Gastrocnemius medialis (tissue), 4 donors: Measurements from ENCODE around the gene ALKBH4. TPM values are rescaled to one million over a fixed set of nuclear protein-coding genes. Genes with fewer than 3 reads are reported as not detected.

Experiments used
- ATAC-seq, 2 donors: fragments of 150-250 bp; one replicate each; pipeline ENCODE4 v1.9.1; 2016
- DNase-seq, 2 donors: peaks; one replicate each; pipeline ENCODE4 v3.0.0-alpha.2; 2019
- H3K27ac ChIP-seq, 4 donors: fragments of 200-600 bp; sonication (generic); 1 replicate in 1 of 4; 2 replicates in 3 of 4; pipeline ENCODE4 v1.5.1; 2016 to 2018; ENCODE audit warnings: mild to moderate bottlenecking in 2 of 4, moderate library complexity in 1 of 4
- H3K27me3 ChIP-seq, 3 donors: fragments of 200-600 bp; sonication (generic) in 2 of 3; 1 replicate in 1 of 3; 2 replicates in 2 of 3; pipeline versions ENCODE4 v1.5.1 to v1.6.0; 2016 to 2019; ENCODE audit warnings: mild to moderate bottlenecking in 1 of 3, moderate library complexity in 1 of 3
- H3K36me3 ChIP-seq, 2 donors: fragments of 200-600 bp; sonication (generic) in 1 of 2; one replicate each; pipeline ENCODE4 v1.5.1; 2017 to 2018
- H3K4me1 ChIP-seq, 2 donors: fragments of 200-600 bp; sonication (generic) in 1 of 2; one replicate each; pipeline ENCODE4 v1.5.1; 2016 to 2017; ENCODE audit warnings: mild to moderate bottlenecking in 2 of 2
- H3K4me3 ChIP-seq, 4 donors: fragments of 200-600 bp; sonication (generic) in 3 of 4; 1 replicate in 1 of 4; 2 replicates in 3 of 4; pipeline ENCODE4 v1.5.1; 2016 to 2019; ENCODE audit warnings: mild to moderate bottlenecking in 2 of 4
- H3K9me3 ChIP-seq, 3 donors: fragments of 200-600 bp; sonication (generic) in 2 of 3; 1 replicate in 1 of 3; 2 replicates in 2 of 3; pipeline ENCODE4 v1.5.1; 2016 to 2019
- CTCF ChIP-seq, 5 experiments: fragments of 450-650 bp in 3 of 5; fragments of 200-600 bp in 2 of 5; sonication (generic) in 2 of 5; IDR thresholded peaks in 4 of 5; conservative IDR thresholded peaks in 1 of 5; 1 replicate in 4 of 5; 2 replicates in 1 of 5; pipeline ENCODE4 v1.5.1; 2016 to 2019; ENCODE audit warnings: antibody characterized with exemption in 5 of 5, mild to moderate bottlenecking in 3 of 5, moderate library complexity in 3 of 5
- POLR2A ChIP-seq, 2 donors: fragments of 450-650 bp; IDR thresholded peaks; one replicate each; pipeline ENCODE4 v1.6.1; 2017; ENCODE audit warnings: antibody characterized with exemption in 2 of 2, mild to moderate bottlenecking in 2 of 2, moderate library complexity in 2 of 2
- in situ Hi-C, 4 donors: fragments of 200-750 bp; cut with MboI; loops; one replicate each; pipeline versions ENCODE4 v1.15.0 to v1.8.0; 2017; ENCODE audit warnings: low sequenced_read_pairs in 4 of 4
- intact Hi-C: fragments of 100-400 bp; cut with DNase I; formaldehyde crosslinking; loops from one replicate; pipeline ENCODE4 v1.15.1; 2023; ENCODE audit warnings: low total_unique reads
- total RNA-seq, 4 donors: library from RNA; depleted of rRNA; stranded (reverse); fragments of >200 nt; gene quantifications; one replicate each; pipeline versions ENCODE4 v1.1.0 to v1.2.3, GENCODE V29; 2016

The ALKBH4 gene
- total RNA-seq, 4 donors from 2014 or later, result 8.7 to 15.1 (median 10.9) TPM

- Histone ChIP-seq H3K36me3 (peaks cover 0 to 29% of the 10 kb centered on the region in 2 donors), H3K4me3 (no peak overlapping the region), H3K9me3 (no peaks in the 10 kb centered on the region), H3K27ac (no peak overlapping the region), H3K4me1 (peaks cover 10 to 11% of the 10 kb centered on the region in 2 donors), H3K27me3 (no peaks in the 10 kb centered on the region)
- ATAC-seq (no peak), DNase-seq (no peak)
- TF ChIP-seq POLR2A (IDR thresholded peaks at IDR 0.05) (no peak), CTCF (IDR thresholded peaks at IDR 0.05 in 4 of 5, conservative IDR thresholded peaks at IDR 0.05 in 1 of 5) (no peak)
- in situ Hi-C loops, result no loop called here
- intact Hi-C loops, result no loop called here
Measured at GRCh38 chr7:102415685-102416225, 48.9 kb downstream of the ALKBH4 start.

GRCh38 chr7:102413611-102414010, 51.1 kb downstream of the ALKBH4 start:
- TF ChIP-seq POLR2A (IDR thresholded peaks at IDR 0.05), result no peak
- TF ChIP-seq CTCF (IDR thresholded peaks at IDR 0.05 in 4 of 5, conservative IDR thresholded peaks at IDR 0.05 in 1 of 5), result no peak
- H3K27me3 ChIP-seq, result no peaks in the 10 kb centered on the region
- H3K36me3 ChIP-seq, result peaks cover 0 to 46% of the 10 kb centered on the region in 2 donors
- H3K27ac ChIP-seq, result no peak overlapping the region
- ATAC-seq (no peak), DNase-seq (no peak)
- no peaks in the 10 kb centered on the region for H3K9me3 ChIP-seq
- intact Hi-C loops (no loop called here), in situ Hi-C loops (no loop called here)
- peaks cover 10 to 11% of the 10 kb centered on the region in 2 donors for H3K4me1 ChIP-seq
- no peak overlapping the region for H3K4me3 ChIP-seq

- TF ChIP-seq POLR2A (IDR thresholded peaks at IDR 0.05) (no peak), CTCF (IDR thresholded peaks at IDR 0.05 in 4 of 5, conservative IDR thresholded peaks at IDR 0.05 in 1 of 5) (no peak)
- Histone ChIP-seq H3K27me3 (no peaks in the 10 kb centered on the region), H3K27ac (peak overlapping the region in 2 of 4 donors; percentile 7 to 51), H3K9me3 (no peaks in the 10 kb centered on the region), H3K36me3 (peaks cover 0 to 51% of the 10 kb centered on the region in 2 donors), H3K4me3 (no peak overlapping the region), H3K4me1 (peaks cover 10 to 11% of the 10 kb centered on the region in 2 donors)
- in situ Hi-C loops (no loop called here), intact Hi-C loops (no loop called here)
- DNase-seq (no peak), ATAC-seq (no peak)
Measured at GRCh38 chr7:102413091-102413490, 51.6 kb downstream of the ALKBH4 start.

GRCh38 chr7:102412548-102412947, 52.1 kb downstream of the ALKBH4 start:
- ATAC-seq (peak; percentile 93 to 96), DNase-seq (peak; percentile 33 to 75)
- H3K9me3 ChIP-seq, result no peaks in the 10 kb centered on the region
- peaks cover 0 to 57% of the 10 kb centered on the region in 2 donors for H3K36me3 ChIP-seq
- no peaks in the 10 kb centered on the region for H3K27me3 ChIP-seq
- in situ Hi-C loops (no loop called here), intact Hi-C loops (no loop called here)
- peaks cover 10 to 11% of the 10 kb centered on the region in 2 donors for H3K4me1 ChIP-seq
- H3K4me3 ChIP-seq, result no peak overlapping the region
- H3K27ac ChIP-seq, result peak overlapping the region in 2 of 4 donors; percentile 7 to 51
- TF ChIP-seq CTCF (IDR thresholded peaks at IDR 0.05 in 4 of 5, conservative IDR thresholded peaks at IDR 0.05 in 1 of 5) (peak; percentile 15 to 59 (median 52)), POLR2A (IDR thresholded peaks at IDR 0.05) (no peak)

GRCh38 chr7:102410918-102411317, 53.7 kb downstream of the ALKBH4 start:
- DNase-seq (no peak), ATAC-seq (no peak)
- peaks cover 10 to 11% of the 10 kb centered on the region in 2 donors for H3K4me1 ChIP-seq
- no peaks in the 10 kb centered on the region for H3K9me3 ChIP-seq
- H3K36me3 ChIP-seq, result peaks cover 0 to 71% of the 10 kb centered on the region in 2 donors
- in situ Hi-C loops, result no loop called here
- H3K4me3 ChIP-seq, result no peak overlapping the region
- intact Hi-C loops, result no loop called here
- H3K27me3 ChIP-seq, result no peaks in the 10 kb centered on the region
- TF ChIP-seq CTCF (IDR thresholded peaks at IDR 0.05 in 4 of 5, conservative IDR thresholded peaks at IDR 0.05 in 1 of 5) (no peak), POLR2A (IDR thresholded peaks at IDR 0.05) (no peak)
- no peak overlapping the region for H3K27ac ChIP-seq
